Stimulated activated CD4-positive, alpha-beta T cell treated with anti-CD3 and anti-CD28 coated beads, Interleukin-4, amount 100 ng/mL, for 48 hours (primary cell): Measurements from ENCODE around the gene HEPHL1.
"Not testable (repeated sequence)": the region's sequence is repeated elsewhere in the genome, so short reads cannot be mapped to it uniquely, and the experiment has no call there.

Experiments
- DNase-seq, 2 donors: peaks; one replicate each; pipeline ENCODE4 v3.0.0-alpha.2; 2020; ENCODE audit warnings: low read depth in 2 of 2

Gene HEPHL1

GRCh38 chr11:94020777-94021481, at the start of gene HEPHL1:
TSS of gene HEPHL1 (plus strand) at chr11:94021354. CDS start at chr11:94021369, 15 bp downstream.
- no peak for DNase-seq

GRCh38 chr11:93972790-93973189, 48.4 kb upstream of the HEPHL1 start:
- no peak for DNase-seq

- DNase-seq, result not testable (repeated sequence)
Measured at GRCh38 chr11:93973322-93974051, 47.7 kb upstream of the HEPHL1 start.

GRCh38 chr11:93974759-93975158, 46.4 kb upstream of the HEPHL1 start:
- DNase-seq, result no peak

GRCh38 chr11:93976577-93977254, 44.4 kb upstream of the HEPHL1 start:
- DNase-seq, result not testable (repeated sequence)

GRCh38 chr11:93983542-93984195, 37.5 kb upstream of the HEPHL1 start:
- no peak for DNase-seq

GRCh38 chr11:93984196-93984567, 37.0 kb upstream of the HEPHL1 start:
- no peak for DNase-seq

GRCh38 chr11:93984936-93985335, 36.2 kb upstream of the HEPHL1 start:
- DNase-seq, result no peak

GRCh38 chr11:93986716-93987115, 34.4 kb upstream of the HEPHL1 start:
- DNase-seq, result no peak

GRCh38 chr11:93988455-93988854, 32.7 kb upstream of the HEPHL1 start:
- no peak for DNase-seq

GRCh38 chr11:93988912-93989311, 32.2 kb upstream of the HEPHL1 start:
- no peak for DNase-seq

GRCh38 chr11:93993747-93994146, 27.4 kb upstream of the HEPHL1 start:
- DNase-seq, result no peak

- DNase-seq, result no peak
Measured at GRCh38 chr11:93997741-93998140, 23.4 kb upstream of the HEPHL1 start.

- DNase-seq, result no peak
Measured at GRCh38 chr11:94000659-94001058, 20.5 kb upstream of the HEPHL1 start.

GRCh38 chr11:94002226-94002625, 18.9 kb upstream of the HEPHL1 start:
- no peak for DNase-seq

GRCh38 chr11:94007426-94007825, 13.7 kb upstream of the HEPHL1 start:
- DNase-seq, result no peak

GRCh38 chr11:94007906-94008305, 13.2 kb upstream of the HEPHL1 start:
- no peak for DNase-seq

- no peak for DNase-seq
Measured at GRCh38 chr11:94010136-94010535, 11.0 kb upstream of the HEPHL1 start.

- no peak for DNase-seq
Measured at GRCh38 chr11:94011478-94011877, 9.7 kb upstream of the HEPHL1 start.

- no peak for DNase-seq
Measured at GRCh38 chr11:94017446-94017845, 3.7 kb upstream of the HEPHL1 start.

GRCh38 chr11:94018721-94019120, 2.4 kb upstream of the HEPHL1 start:
- no peak for DNase-seq

GRCh38 chr11:94023856-94024255, 2.7 kb downstream of the HEPHL1 start:
- no peak for DNase-seq
